ENCODE measurements around the gene MAGIX.

The MAGIX gene

GRCh38 chrX:49198540-49199314, 36.2 kb downstream of the MAGIX start:
- Mint-ChIP-seq H3K9me3 (no peaks in the 10 kb centered on the region), H3K4me3 (peak overlapping the region; percentile 15), H3K27me3 (ENCODE audit: low read depth) (no peaks in the 10 kb centered on the region), H3K36me3 (ENCODE audit: low read depth) (no peaks in the 10 kb centered on the region), H3K27ac (peak overlapping the region; percentile 24), H3K4me1 (ENCODE audit: low read depth) (peaks cover 13% of the 10 kb centered on the region)
- DNase-seq (ENCODE audit: low spot score) = no peak

- peaks cover 10% of the 10 kb centered on the region for H3K4me1 Mint-ChIP-seq (ENCODE audit: low read depth)
- H3K27me3 Mint-ChIP-seq (ENCODE audit: low read depth) = no peaks in the 10 kb centered on the region
- no peaks in the 10 kb centered on the region for H3K9me3 Mint-ChIP-seq
- H3K36me3 Mint-ChIP-seq (ENCODE audit: low read depth) = no peaks in the 10 kb centered on the region
- no peak for DNase-seq (ENCODE audit: low spot score)
- no peak overlapping the region for H3K27ac Mint-ChIP-seq
- peak overlapping the region; percentile 29 for H3K4me3 Mint-ChIP-seq
Observed at GRCh38 chrX:49199315-49199595, 36.7 kb downstream of the MAGIX start.

- Mint-ChIP-seq H3K4me1 (ENCODE audit: low read depth) (peaks cover 10% of the 10 kb centered on the region), H3K9me3 (no peaks in the 10 kb centered on the region), H3K27ac (no peak within 1 kb of the TSS), H3K27me3 (ENCODE audit: low read depth) (no peaks in the 10 kb centered on the region), H3K36me3 (ENCODE audit: low read depth) (no peaks in the 10 kb centered on the region), H3K4me3 (peak within 1 kb of the TSS; percentile 51)
- peak; percentile 88 for DNase-seq (ENCODE audit: low spot score)
Observed at GRCh38 chrX:49199906-49200771, 37.6 kb downstream of the MAGIX start, which contains the start of gene SYP. TSS of gene SYP (minus strand) at chrX:49200193. CDS start at chrX:49200186, 7 bp downstream.

- Mint-ChIP-seq H3K27me3 (ENCODE audit: low read depth) (no peaks in the 10 kb centered on the region), H3K4me1 (ENCODE audit: low read depth) (peaks cover 10% of the 10 kb centered on the region), H3K27ac (no peak overlapping the region), H3K4me3 (no peak overlapping the region), H3K9me3 (no peaks in the 10 kb centered on the region), H3K36me3 (ENCODE audit: low read depth) (no peaks in the 10 kb centered on the region)
- no peak for DNase-seq (ENCODE audit: low spot score)
Observed at GRCh38 chrX:49202022-49202421, 39.5 kb downstream of the MAGIX start.

- Mint-ChIP-seq H3K4me1 (ENCODE audit: low read depth) (peaks cover 4% of the 10 kb centered on the region), H3K9me3 (no peaks in the 10 kb centered on the region), H3K4me3 (no peak overlapping the region), H3K36me3 (ENCODE audit: low read depth) (no peaks in the 10 kb centered on the region), H3K27ac (no peak overlapping the region), H3K27me3 (ENCODE audit: low read depth) (no peaks in the 10 kb centered on the region)
- DNase-seq (ENCODE audit: low spot score) = no peak
Observed at GRCh38 chrX:49203536-49203935, 41.0 kb downstream of the MAGIX start.

- DNase-seq (ENCODE audit: low spot score) = no peak
- Mint-ChIP-seq H3K27me3 (ENCODE audit: low read depth) (no peaks in the 10 kb centered on the region), H3K27ac (no peak overlapping the region), H3K4me3 (no peak overlapping the region), H3K4me1 (ENCODE audit: low read depth) (peaks cover 1% of the 10 kb centered on the region), H3K36me3 (ENCODE audit: low read depth) (no peaks in the 10 kb centered on the region), H3K9me3 (no peaks in the 10 kb centered on the region)
Observed at GRCh38 chrX:49204017-49204416, 41.5 kb downstream of the MAGIX start.

GRCh38 chrX:49204709-49205108, 42.2 kb downstream of the MAGIX start:
- H3K27ac Mint-ChIP-seq = no peak overlapping the region
- no peaks in the 10 kb centered on the region for H3K36me3 Mint-ChIP-seq (ENCODE audit: low read depth)
- no peaks in the 10 kb centered on the region for H3K4me1 Mint-ChIP-seq (ENCODE audit: low read depth)
- H3K4me3 Mint-ChIP-seq = no peak overlapping the region
- DNase-seq (ENCODE audit: low spot score) = no peak
- H3K27me3 Mint-ChIP-seq (ENCODE audit: low read depth) = no peaks in the 10 kb centered on the region
- H3K9me3 Mint-ChIP-seq = no peaks in the 10 kb centered on the region

GRCh38 chrX:49205443-49205842, 42.9 kb downstream of the MAGIX start:
- Mint-ChIP-seq H3K4me1 (ENCODE audit: low read depth) (no peaks in the 10 kb centered on the region), H3K27ac (no peak overlapping the region), H3K4me3 (no peak overlapping the region), H3K27me3 (ENCODE audit: low read depth) (no peaks in the 10 kb centered on the region), H3K9me3 (no peaks in the 10 kb centered on the region), H3K36me3 (ENCODE audit: low read depth) (no peaks in the 10 kb centered on the region)
- DNase-seq (ENCODE audit: low spot score) = no peak

GRCh38 chrX:49206543-49206942, 44.0 kb downstream of the MAGIX start:
- no peak for DNase-seq (ENCODE audit: low spot score)
- H3K27me3 Mint-ChIP-seq (ENCODE audit: low read depth) = no peaks in the 10 kb centered on the region
- no peak overlapping the region for H3K27ac Mint-ChIP-seq
- H3K4me3 Mint-ChIP-seq = no peak overlapping the region
- H3K9me3 Mint-ChIP-seq = no peaks in the 10 kb centered on the region
- no peaks in the 10 kb centered on the region for H3K36me3 Mint-ChIP-seq (ENCODE audit: low read depth)
- no peaks in the 10 kb centered on the region for H3K4me1 Mint-ChIP-seq (ENCODE audit: low read depth)

- Mint-ChIP-seq H3K4me3 (no peak overlapping the region), H3K27ac (no peak overlapping the region), H3K36me3 (ENCODE audit: low read depth) (no peaks in the 10 kb centered on the region), H3K9me3 (no peaks in the 10 kb centered on the region), H3K4me1 (ENCODE audit: low read depth) (no peaks in the 10 kb centered on the region), H3K27me3 (ENCODE audit: low read depth) (no peaks in the 10 kb centered on the region)
- no peak for DNase-seq (ENCODE audit: low spot score)
Observed at GRCh38 chrX:49208399-49208798, 45.8 kb downstream of the MAGIX start.

- no peak overlapping the region for H3K4me3 Mint-ChIP-seq
- H3K36me3 Mint-ChIP-seq (ENCODE audit: low read depth) = no peaks in the 10 kb centered on the region
- H3K27ac Mint-ChIP-seq = no peak overlapping the region
- H3K27me3 Mint-ChIP-seq (ENCODE audit: low read depth) = no peaks in the 10 kb centered on the region
- no peaks in the 10 kb centered on the region for H3K4me1 Mint-ChIP-seq (ENCODE audit: low read depth)
- DNase-seq (ENCODE audit: low spot score) = no peak
- no peaks in the 10 kb centered on the region for H3K9me3 Mint-ChIP-seq
Observed at GRCh38 chrX:49209434-49210251, 47.1 kb downstream of the MAGIX start.

GRCh38 chrX:49210406-49210805, 47.8 kb downstream of the MAGIX start:
- DNase-seq (ENCODE audit: low spot score) = no peak
- Mint-ChIP-seq H3K4me3 (no peak overlapping the region), H3K27ac (no peak overlapping the region), H3K36me3 (ENCODE audit: low read depth) (no peaks in the 10 kb centered on the region), H3K4me1 (ENCODE audit: low read depth) (no peaks in the 10 kb centered on the region), H3K9me3 (no peaks in the 10 kb centered on the region), H3K27me3 (ENCODE audit: low read depth) (no peaks in the 10 kb centered on the region)

- Mint-ChIP-seq H3K27ac (no peak overlapping the region), H3K36me3 (ENCODE audit: low read depth) (no peaks in the 10 kb centered on the region), H3K4me3 (no peak overlapping the region), H3K9me3 (no peaks in the 10 kb centered on the region), H3K4me1 (ENCODE audit: low read depth) (no peaks in the 10 kb centered on the region), H3K27me3 (ENCODE audit: low read depth) (no peaks in the 10 kb centered on the region)
- DNase-seq (ENCODE audit: low spot score) = no peak
Observed at GRCh38 chrX:49211074-49211473, 48.5 kb downstream of the MAGIX start.

- H3K27ac Mint-ChIP-seq = no peak overlapping the region
- no peaks in the 10 kb centered on the region for H3K9me3 Mint-ChIP-seq
- H3K4me3 Mint-ChIP-seq = no peak overlapping the region
- DNase-seq (ENCODE audit: low spot score) = no peak
- no peaks in the 10 kb centered on the region for H3K4me1 Mint-ChIP-seq (ENCODE audit: low read depth)
- no peaks in the 10 kb centered on the region for H3K27me3 Mint-ChIP-seq (ENCODE audit: low read depth)
- no peaks in the 10 kb centered on the region for H3K36me3 Mint-ChIP-seq (ENCODE audit: low read depth)
Observed at GRCh38 chrX:49212209-49212608, 49.7 kb downstream of the MAGIX start.
